ENCODE measurements around the gene TRIM56. TPM values are rescaled to one million over a fixed set of nuclear protein-coding genes. Genes with fewer than 3 reads are reported as not detected.
A peak's percentile ranks its signal among the peaks of the same experiment; 100 is the strongest.

The TRIM56 gene
- total and polyA plus RNA-seq, 2 of the 13 experiments (the other 11 are each of a cell fraction or from before 2014, with no cell fraction given), result 3.2 to 7.1 TPM

- TF ChIP-seq RERE (CRISPR knock-in tag; IDR thresholded peaks at IDR 0.05; ENCODE audit: low read depth) (no peak; the same call in 1 of the 2 replicates), ZSCAN5A (CRISPR knock-in tag; IDR thresholded peaks at IDR 0.05; ENCODE audit: borderline replicate concordance) (no peak), CEBPB (IDR thresholded peaks at IDR 0.05; ENCODE audit: borderline replicate concordance, low read depth, low read length) (no peak), ZNF230 (CRISPR knock-in tag; IDR thresholded peaks at IDR 0.05) (no peak), ZNF746 (CRISPR knock-in tag; IDR thresholded peaks at IDR 0.05) (no peak), ZNF75D (CRISPR knock-in tag; IDR thresholded peaks at IDR 0.05; ENCODE audit: borderline replicate concordance) (no peak), PITX1 (CRISPR knock-in tag; IDR thresholded peaks at IDR 0.05) (no peak), MAX (IDR thresholded peaks at IDR 0.05) (peak; percentile 75), ZFY (CRISPR knock-in tag; IDR thresholded peaks at IDR 0.05) (peak; percentile 72), ZNF792 (CRISPR knock-in tag; IDR thresholded peaks at IDR 0.05) (peak; percentile 58; the same call in 1 of the 2 replicates), ZNF225 (CRISPR knock-in tag; IDR thresholded peaks at IDR 0.05) (no peak)
- TF ChIP-seq, protein P1, sequence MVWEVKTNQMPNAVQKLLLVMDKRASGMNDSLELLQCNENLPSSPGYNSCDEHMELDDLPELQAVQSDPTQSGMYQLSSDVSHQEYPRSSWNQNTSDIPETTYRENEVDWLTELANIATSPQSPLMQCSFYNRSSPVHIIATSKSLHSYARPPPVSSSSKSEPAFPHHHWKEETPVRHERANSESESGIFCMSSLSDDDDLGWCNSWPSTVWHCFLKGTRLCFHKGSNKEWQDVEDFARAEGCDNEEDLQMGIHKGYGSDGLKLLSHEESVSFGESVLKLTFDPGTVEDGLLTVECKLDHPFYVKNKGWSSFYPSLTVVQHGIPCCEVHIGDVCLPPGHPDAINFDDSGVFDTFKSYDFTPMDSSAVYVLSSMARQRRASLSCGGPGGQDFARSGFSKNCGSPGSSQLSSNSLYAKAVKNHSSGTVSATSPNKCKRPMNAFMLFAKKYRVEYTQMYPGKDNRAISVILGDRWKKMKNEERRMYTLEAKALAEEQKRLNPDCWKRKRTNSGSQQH (CRISPR knock-in tag; IDR thresholded peaks at IDR 0.05; ENCODE audit: low read depth), result peak; percentile 80; the same call in 1 of the 2 replicates
- TF ChIP-seq, protein P2, sequence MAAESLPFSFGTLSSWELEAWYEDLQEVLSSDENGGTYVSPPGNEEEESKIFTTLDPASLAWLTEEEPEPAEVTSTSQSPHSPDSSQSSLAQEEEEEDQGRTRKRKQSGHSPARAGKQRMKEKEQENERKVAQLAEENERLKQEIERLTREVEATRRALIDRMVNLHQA (CRISPR knock-in tag; IDR thresholded peaks at IDR 0.05), result no peak
- TF ChIP-seq, protein P3, sequence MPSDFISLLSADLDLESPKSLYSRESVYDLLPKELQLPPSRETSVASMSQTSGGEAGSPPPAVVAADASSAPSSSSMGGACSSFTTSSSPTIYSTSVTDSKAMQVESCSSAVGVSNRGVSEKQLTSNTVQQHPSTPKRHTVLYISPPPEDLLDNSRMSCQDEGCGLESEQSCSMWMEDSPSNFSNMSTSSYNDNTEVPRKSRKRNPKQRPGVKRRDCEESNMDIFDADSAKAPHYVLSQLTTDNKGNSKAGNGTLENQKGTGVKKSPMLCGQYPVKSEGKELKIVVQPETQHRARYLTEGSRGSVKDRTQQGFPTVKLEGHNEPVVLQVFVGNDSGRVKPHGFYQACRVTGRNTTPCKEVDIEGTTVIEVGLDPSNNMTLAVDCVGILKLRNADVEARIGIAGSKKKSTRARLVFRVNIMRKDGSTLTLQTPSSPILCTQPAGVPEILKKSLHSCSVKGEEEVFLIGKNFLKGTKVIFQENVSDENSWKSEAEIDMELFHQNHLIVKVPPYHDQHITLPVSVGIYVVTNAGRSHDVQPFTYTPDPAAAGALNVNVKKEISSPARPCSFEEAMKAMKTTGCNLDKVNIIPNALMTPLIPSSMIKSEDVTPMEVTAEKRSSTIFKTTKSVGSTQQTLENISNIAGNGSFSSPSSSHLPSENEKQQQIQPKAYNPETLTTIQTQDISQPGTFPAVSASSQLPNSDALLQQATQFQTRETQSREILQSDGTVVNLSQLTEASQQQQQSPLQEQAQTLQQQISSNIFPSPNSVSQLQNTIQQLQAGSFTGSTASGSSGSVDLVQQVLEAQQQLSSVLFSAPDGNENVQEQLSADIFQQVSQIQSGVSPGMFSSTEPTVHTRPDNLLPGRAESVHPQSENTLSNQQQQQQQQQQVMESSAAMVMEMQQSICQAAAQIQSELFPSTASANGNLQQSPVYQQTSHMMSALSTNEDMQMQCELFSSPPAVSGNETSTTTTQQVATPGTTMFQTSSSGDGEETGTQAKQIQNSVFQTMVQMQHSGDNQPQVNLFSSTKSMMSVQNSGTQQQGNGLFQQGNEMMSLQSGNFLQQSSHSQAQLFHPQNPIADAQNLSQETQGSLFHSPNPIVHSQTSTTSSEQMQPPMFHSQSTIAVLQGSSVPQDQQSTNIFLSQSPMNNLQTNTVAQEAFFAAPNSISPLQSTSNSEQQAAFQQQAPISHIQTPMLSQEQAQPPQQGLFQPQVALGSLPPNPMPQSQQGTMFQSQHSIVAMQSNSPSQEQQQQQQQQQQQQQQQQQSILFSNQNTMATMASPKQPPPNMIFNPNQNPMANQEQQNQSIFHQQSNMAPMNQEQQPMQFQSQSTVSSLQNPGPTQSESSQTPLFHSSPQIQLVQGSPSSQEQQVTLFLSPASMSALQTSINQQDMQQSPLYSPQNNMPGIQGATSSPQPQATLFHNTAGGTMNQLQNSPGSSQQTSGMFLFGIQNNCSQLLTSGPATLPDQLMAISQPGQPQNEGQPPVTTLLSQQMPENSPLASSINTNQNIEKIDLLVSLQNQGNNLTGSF (CRISPR knock-in tag; IDR thresholded peaks at IDR 0.05), result no peak
These were observed 14.9 kb downstream of the TRIM56 start (continued) for GRCh38 chr7:101099969-101100781.
